ENCODE results near the gene LIPT1.

- TF ChIP-seq, protein P1, sequence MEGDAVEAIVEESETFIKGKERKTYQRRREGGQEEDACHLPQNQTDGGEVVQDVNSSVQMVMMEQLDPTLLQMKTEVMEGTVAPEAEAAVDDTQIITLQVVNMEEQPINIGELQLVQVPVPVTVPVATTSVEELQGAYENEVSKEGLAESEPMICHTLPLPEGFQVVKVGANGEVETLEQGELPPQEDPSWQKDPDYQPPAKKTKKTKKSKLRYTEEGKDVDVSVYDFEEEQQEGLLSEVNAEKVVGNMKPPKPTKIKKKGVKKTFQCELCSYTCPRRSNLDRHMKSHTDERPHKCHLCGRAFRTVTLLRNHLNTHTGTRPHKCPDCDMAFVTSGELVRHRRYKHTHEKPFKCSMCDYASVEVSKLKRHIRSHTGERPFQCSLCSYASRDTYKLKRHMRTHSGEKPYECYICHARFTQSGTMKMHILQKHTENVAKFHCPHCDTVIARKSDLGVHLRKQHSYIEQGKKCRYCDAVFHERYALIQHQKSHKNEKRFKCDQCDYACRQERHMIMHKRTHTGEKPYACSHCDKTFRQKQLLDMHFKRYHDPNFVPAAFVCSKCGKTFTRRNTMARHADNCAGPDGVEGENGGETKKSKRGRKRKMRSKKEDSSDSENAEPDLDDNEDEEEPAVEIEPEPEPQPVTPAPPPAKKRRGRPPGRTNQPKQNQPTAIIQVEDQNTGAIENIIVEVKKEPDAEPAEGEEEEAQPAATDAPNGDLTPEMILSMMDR (IDR thresholded peaks at IDR 0.05; ENCODE audit: low read depth, low read length), result no peak
- TF ChIP-seq EZH2phosphoT487 (IDR thresholded peaks at IDR 0.05; ENCODE audit: low read depth), result no peak
Observed at GRCh38 chr2:99180755-99181623, 26.2 kb downstream of the LIPT1 start, which contains the start of the genes MITD1 and MRPL30.

All from OCI-LY3 (cell line).